HL-60 (cell line): ENCODE measurements around the gene PRSS48.

ENCODE experiments used
- DNase-seq, 2 experiments: peaks; one replicate each; pipeline ENCODE4 v3.0.0-alpha.2; 2010 to 2020; ENCODE audit warnings: low read depth in 1 of 2, low spot score in 1 of 2
- H3K27ac ChIP-seq: fragments of 250-450 bp; sonication (Bioruptor Pico); replicated peaks from 2 replicates; pipeline ENCODE4 v1.5.1; 2020; ENCODE audit warnings: mild to moderate bottlenecking, moderate library complexity
- H3K27me3 ChIP-seq: fragments of 250-450 bp; sonication (Bioruptor Pico); 2 replicates; pipeline ENCODE4 v1.5.1; 2021; ENCODE audit warnings: mild to moderate bottlenecking, moderate library complexity; ENCODE audit not compliant: insufficient read depth, poor library complexity, severe bottlenecking
- H3K4me3 ChIP-seq: replicated peaks from 2 replicates; pipeline ENCODE4 v1.5.1; 2011; ENCODE audit warnings: mild to moderate bottlenecking, control low read depth, low read length; ENCODE audit not compliant: insufficient read depth
- CTCF ChIP-seq: IDR thresholded peaks from one replicate; pipeline ENCODE4 v1.5.1; 2011; ENCODE audit warnings: low read length, control low read depth, inconsistent platforms; ENCODE audit not compliant: insufficient read depth
- GABPA ChIP-seq: IDR thresholded peaks from 2 replicates; pipeline ENCODE4 v1.6.1; 2012; ENCODE audit warnings: low read depth
- POLR2AphosphoS5 ChIP-seq: IDR thresholded peaks from 2 replicates; pipeline ENCODE4 v1.6.1; 2012; ENCODE audit warnings: low read depth
- REST ChIP-seq: IDR thresholded peaks from 2 replicates; pipeline ENCODE4 v1.6.1; 2012; ENCODE audit warnings: low read depth; ENCODE audit not compliant: insufficient replicate concordance
- SPI1 ChIP-seq: IDR thresholded peaks from 2 replicates; pipeline ENCODE4 v1.6.1; 2012; ENCODE audit warnings: low read depth, mild to moderate bottlenecking, borderline replicate concordance

The PRSS48 gene

GRCh38 chr4:151339467-151339866 is 62.5 kb downstream of the PRSS48 start:
- no peak for DNase-seq
- no peak overlapping the region for H3K4me3 ChIP-seq
- TF ChIP-seq CTCF (no peak), GABPA (no peak), REST (no peak), POLR2AphosphoS5 (no peak), SPI1 (no peak)
- no peaks in the 10 kb centered on the region for H3K27me3 ChIP-seq
- no peak overlapping the region for H3K27ac ChIP-seq

GRCh38 chr4:151340751-151341385 is 63.9 kb downstream of the PRSS48 start:
- Histone ChIP-seq H3K4me3 (no peak overlapping the region), H3K27me3 (no peaks in the 10 kb centered on the region), H3K27ac (no peak overlapping the region)
- no peak for DNase-seq
- TF ChIP-seq GABPA (no peak), POLR2AphosphoS5 (no peak), REST (no peak), CTCF (no peak), SPI1 (no peak)
